ENCODE data around the gene THRAP3. TPM values are rescaled to one million over a fixed set of nuclear protein-coding genes. Genes with fewer than 3 reads are reported as not detected.

The THRAP3 gene
- total and polyA plus RNA-seq, 9 of the 15 experiments (the other 6 are each of a cell fraction or from before 2014, with no cell fraction given): 66.2 to 135 (median 113) TPM

GRCh38 chr1:36224537-36225282 lies 467 bp downstream of the THRAP3 start (continued):
- TF ChIP-seq BACH1 (tag; IDR thresholded peaks at IDR 0.05) (peak; percentile 57; the same call in 1 of the 2 replicates), CHD4 (IDR thresholded peaks at IDR 0.05; ENCODE audit: insufficient read depth, insufficient replicate concordance, low read depth, low read length, poor library complexity, severe bottlenecking) (no peak), ERF (CRISPR knock-in tag; IDR thresholded peaks at IDR 0.05) (peak; percentile 51; the same call in 1 of the 2 replicates), CEBPB (tag; IDR thresholded peaks at IDR 0.05) (no peak), PTBP1 (IDR thresholded peaks at IDR 0.05; ENCODE audit: low read depth, low read length) (no peak), TRIM28 (IDR thresholded peaks at IDR 0.05) (peak; percentile 22; the same call in 1 of the 2 replicates), CBFA2T3 (IDR thresholded peaks at IDR 0.05) (peak; percentile 89), UBTF (IDR thresholded peaks at IDR 0.05; ENCODE audit: borderline replicate concordance in 1 of 2, low read depth in 2 of 2, low read length in 2 of 2) (peak in 1 of 2 experiments; percentile 67; a peak in 2 of 4 replicates), TAF9B (IDR thresholded peaks at IDR 0.05; ENCODE audit: partially characterized antibody) (peak; percentile 43), PKNOX1 (IDR thresholded peaks at IDR 0.05) (peak; percentile 92), TAF1 (IDR thresholded peaks at IDR 0.05; ENCODE audit: control insufficient read depth, extremely low read depth, insufficient read depth, low read length, severe bottlenecking) (peak; percentile 74), ATF1 (CRISPR knock-in tag; IDR thresholded peaks at IDR 0.05) (no peak), ATF1 (tag; IDR thresholded peaks at IDR 0.05) (0 out of 2 replicates have a peak, but pooled peaks have one; percentile 85), SIN3A (IDR thresholded peaks at IDR 0.05; ENCODE audit: borderline replicate concordance in 2 of 2, control insufficient read depth in 1 of 2, low read depth in 2 of 2, low read length in 2 of 2) (peak; percentile 24 to 66; a peak in 2 of 4 replicates), IRF2 (CRISPR knock-in tag; IDR thresholded peaks at IDR 0.05) (no peak), KLF6 (CRISPR knock-in tag; IDR thresholded peaks at IDR 0.05; ENCODE audit: borderline replicate concordance) (peak; percentile 31; the same call in 1 of the 2 replicates)
- TF ChIP-seq, protein P1, sequence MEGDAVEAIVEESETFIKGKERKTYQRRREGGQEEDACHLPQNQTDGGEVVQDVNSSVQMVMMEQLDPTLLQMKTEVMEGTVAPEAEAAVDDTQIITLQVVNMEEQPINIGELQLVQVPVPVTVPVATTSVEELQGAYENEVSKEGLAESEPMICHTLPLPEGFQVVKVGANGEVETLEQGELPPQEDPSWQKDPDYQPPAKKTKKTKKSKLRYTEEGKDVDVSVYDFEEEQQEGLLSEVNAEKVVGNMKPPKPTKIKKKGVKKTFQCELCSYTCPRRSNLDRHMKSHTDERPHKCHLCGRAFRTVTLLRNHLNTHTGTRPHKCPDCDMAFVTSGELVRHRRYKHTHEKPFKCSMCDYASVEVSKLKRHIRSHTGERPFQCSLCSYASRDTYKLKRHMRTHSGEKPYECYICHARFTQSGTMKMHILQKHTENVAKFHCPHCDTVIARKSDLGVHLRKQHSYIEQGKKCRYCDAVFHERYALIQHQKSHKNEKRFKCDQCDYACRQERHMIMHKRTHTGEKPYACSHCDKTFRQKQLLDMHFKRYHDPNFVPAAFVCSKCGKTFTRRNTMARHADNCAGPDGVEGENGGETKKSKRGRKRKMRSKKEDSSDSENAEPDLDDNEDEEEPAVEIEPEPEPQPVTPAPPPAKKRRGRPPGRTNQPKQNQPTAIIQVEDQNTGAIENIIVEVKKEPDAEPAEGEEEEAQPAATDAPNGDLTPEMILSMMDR (IDR thresholded peaks at IDR 0.05 in 2 of 3, conservative IDR thresholded peaks at IDR 0.05 in 1 of 3; ENCODE audit: insufficient read depth in 2 of 3, low read depth in 1 of 3, low read length in 3 of 3): peak; percentile 32 to 67 (median 57)
- TF ChIP-seq, protein P2, sequence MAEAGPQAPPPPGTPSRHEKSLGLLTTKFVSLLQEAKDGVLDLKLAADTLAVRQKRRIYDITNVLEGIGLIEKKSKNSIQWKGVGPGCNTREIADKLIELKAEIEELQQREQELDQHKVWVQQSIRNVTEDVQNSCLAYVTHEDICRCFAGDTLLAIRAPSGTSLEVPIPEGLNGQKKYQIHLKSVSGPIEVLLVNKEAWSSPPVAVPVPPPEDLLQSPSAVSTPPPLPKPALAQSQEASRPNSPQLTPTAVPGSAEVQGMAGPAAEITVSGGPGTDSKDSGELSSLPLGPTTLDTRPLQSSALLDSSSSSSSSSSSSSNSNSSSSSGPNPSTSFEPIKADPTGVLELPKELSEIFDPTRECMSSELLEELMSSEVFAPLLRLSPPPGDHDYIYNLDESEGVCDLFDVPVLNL (CRISPR knock-in tag; IDR thresholded peaks at IDR 0.05; ENCODE audit: low read depth): no peak
- TF ChIP-seq, protein P3, sequence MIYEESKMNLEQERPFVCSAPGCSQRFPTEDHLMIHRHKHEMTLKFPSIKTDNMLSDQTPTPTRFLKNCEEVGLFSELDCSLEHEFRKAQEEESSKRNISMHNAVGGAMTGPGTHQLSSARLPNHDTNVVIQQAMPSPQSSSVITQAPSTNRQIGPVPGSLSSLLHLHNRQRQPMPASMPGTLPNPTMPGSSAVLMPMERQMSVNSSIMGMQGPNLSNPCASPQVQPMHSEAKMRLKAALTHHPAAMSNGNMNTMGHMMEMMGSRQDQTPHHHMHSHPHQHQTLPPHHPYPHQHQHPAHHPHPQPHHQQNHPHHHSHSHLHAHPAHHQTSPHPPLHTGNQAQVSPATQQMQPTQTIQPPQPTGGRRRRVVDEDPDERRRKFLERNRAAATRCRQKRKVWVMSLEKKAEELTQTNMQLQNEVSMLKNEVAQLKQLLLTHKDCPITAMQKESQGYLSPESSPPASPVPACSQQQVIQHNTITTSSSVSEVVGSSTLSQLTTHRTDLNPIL (CRISPR knock-in tag; IDR thresholded peaks at IDR 0.05): no peak

Data from K562 (cell line).